Peyer's patch (tissue), 4 donors: ENCODE results near the gene SYPL1.

Source experiments
- POLR2A ChIP-seq, 2 donors: fragments of 450-650 bp; IDR thresholded peaks; one replicate each; pipeline ENCODE4 v1.5.1; 2017; ENCODE audit warnings: antibody characterized with exemption in 2 of 2, mild to moderate bottlenecking in 2 of 2, moderate library complexity in 2 of 2
- TF ChIP-seq, protein P1 (sequence below), 6 experiments: fragments of 450-650 bp in 4 of 6; fragments of 200-600 bp in 2 of 6; sonication (generic) in 1 of 6; IDR thresholded peaks; one replicate each; pipeline ENCODE4 v1.5.1; 2017 to 2019; ENCODE audit warnings: antibody characterized with exemption in 6 of 6, mild to moderate bottlenecking in 3 of 6, moderate library complexity in 1 of 6

DNA sequence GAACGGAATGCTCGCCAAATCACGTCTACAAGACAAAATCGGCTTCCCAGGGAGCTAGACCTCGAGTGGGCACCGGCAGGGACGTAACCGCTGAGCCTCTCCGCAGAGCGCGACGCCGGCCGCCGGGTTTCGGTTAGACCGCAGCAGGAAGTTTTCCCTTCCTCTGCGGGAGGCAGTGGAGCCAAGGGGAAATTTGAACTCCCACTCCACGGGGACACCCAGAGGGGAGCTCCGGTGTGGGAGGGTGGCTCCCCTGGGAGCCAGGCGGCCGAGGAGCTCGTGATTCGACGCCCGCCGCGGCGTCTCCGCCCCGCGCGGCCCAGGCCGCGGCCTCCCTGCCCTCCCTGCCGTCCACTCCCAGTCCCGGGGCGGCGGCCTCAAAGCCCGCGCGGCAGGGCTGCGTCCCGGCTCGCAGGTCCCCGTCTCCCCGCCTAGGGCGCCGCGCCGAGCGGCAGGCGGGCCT, 426 bp downstream of the SYPL1 start:
- peak in 1 of 2 donors; percentile 84 for TF ChIP-seq POLR2A (IDR thresholded peaks at IDR 0.05)
- TF ChIP-seq, protein P1, sequence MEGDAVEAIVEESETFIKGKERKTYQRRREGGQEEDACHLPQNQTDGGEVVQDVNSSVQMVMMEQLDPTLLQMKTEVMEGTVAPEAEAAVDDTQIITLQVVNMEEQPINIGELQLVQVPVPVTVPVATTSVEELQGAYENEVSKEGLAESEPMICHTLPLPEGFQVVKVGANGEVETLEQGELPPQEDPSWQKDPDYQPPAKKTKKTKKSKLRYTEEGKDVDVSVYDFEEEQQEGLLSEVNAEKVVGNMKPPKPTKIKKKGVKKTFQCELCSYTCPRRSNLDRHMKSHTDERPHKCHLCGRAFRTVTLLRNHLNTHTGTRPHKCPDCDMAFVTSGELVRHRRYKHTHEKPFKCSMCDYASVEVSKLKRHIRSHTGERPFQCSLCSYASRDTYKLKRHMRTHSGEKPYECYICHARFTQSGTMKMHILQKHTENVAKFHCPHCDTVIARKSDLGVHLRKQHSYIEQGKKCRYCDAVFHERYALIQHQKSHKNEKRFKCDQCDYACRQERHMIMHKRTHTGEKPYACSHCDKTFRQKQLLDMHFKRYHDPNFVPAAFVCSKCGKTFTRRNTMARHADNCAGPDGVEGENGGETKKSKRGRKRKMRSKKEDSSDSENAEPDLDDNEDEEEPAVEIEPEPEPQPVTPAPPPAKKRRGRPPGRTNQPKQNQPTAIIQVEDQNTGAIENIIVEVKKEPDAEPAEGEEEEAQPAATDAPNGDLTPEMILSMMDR (IDR thresholded peaks at IDR 0.05): no peak
